Measurements from ENCODE around the gene SLC35F1. TPM values are rescaled to one million over a fixed set of nuclear protein-coding genes. Genes with fewer than 3 reads are reported as not detected.
"Not testable (repeated sequence)": the region's sequence is repeated elsewhere in the genome, so short reads cannot be mapped to it uniquely, and the experiment has no call there.

The SLC35F1 gene
- polyA plus RNA-seq (not detected in 3 replicates), polyA minus RNA-seq (not detected in 3 replicates)
- polyA plus RNA-seq (2011; ENCODE audit: low read depth) = not detected
- polyA plus RNA-seq (2011; cell fraction: cytosol; rRNA removed) = not detected in 2 replicates
- polyA plus RNA-seq (2011; cell fraction: nucleus; rRNA removed) = not detected in 2 replicates
- polyA plus RNA-seq (2012; ENCODE audit: low replicate concordance) = not detected in 2 replicates
- polyA minus RNA-seq (2011; cell fraction: cytosol; rRNA and poly(A)+ RNA removed) = not detected
- not detected in 2 replicates for polyA minus RNA-seq (2011; cell fraction: nucleus; rRNA and poly(A)+ RNA removed)

- Histone ChIP-seq H3K9me1 (ENCODE audit: control insufficient read depth, extremely low read depth, insufficient read depth, low read length) (no peaks in the 10 kb centered on the region), H3K9me3 (ENCODE audit: control insufficient read depth, low read depth, low read length) (no peaks in the 10 kb centered on the region), H3K4me1 (ENCODE audit: control insufficient read depth, extremely low read depth, insufficient read depth, low read length) (no peaks in the 10 kb centered on the region), H4K20me1 (ENCODE audit: control insufficient read depth, extremely low read depth, insufficient read depth, low read length) (no peaks in the 10 kb centered on the region), H3K27ac (ENCODE audit: control insufficient read depth, insufficient read depth, low read length) (no peak within 1 kb of the TSS), H3K4me2 (ENCODE audit: control insufficient read depth, extremely low read depth, insufficient read depth, low read depth, low read length) (peak within 1 kb of the TSS; percentile 45), H3K79me2 (ENCODE audit: control insufficient read depth, insufficient read depth, low read length) (no peaks in the 10 kb centered on the region), H3K27me3 (ENCODE audit: control insufficient read depth, extremely low read depth, insufficient read depth, low read length) (peaks cover 27% of the 10 kb centered on the region), H2AFZ (ENCODE audit: control insufficient read depth, low read length) (no peak within 1 kb of the TSS), H3K36me3 (ENCODE audit: control insufficient read depth in 2 of 2, extremely low read depth in 1 of 2, insufficient read depth in 2 of 2, low read length in 2 of 2) (no peaks in the 10 kb centered on the region), H3K4me3 (ENCODE audit: control insufficient read depth in 2 of 3, extremely low read depth in 1 of 3, insufficient read depth in 2 of 3, low read depth in 1 of 3, low read length in 3 of 3) (peak within 1 kb of the TSS in 2 of 3 experiments; percentile 27 to 48), H3K9ac (ENCODE audit: control insufficient read depth, extremely low read depth, insufficient read depth, low read length) (no peak within 1 kb of the TSS)
- no peak for DNase-seq (ENCODE audit: low read depth, low spot score)
- FAIRE-seq = no peak
- dilution Hi-C loops (cut with MboI; ENCODE audit: extremely low pct_ligation_motif_present, low sequenced_read_pairs) = no loop called here
- TF ChIP-seq, protein P1, sequence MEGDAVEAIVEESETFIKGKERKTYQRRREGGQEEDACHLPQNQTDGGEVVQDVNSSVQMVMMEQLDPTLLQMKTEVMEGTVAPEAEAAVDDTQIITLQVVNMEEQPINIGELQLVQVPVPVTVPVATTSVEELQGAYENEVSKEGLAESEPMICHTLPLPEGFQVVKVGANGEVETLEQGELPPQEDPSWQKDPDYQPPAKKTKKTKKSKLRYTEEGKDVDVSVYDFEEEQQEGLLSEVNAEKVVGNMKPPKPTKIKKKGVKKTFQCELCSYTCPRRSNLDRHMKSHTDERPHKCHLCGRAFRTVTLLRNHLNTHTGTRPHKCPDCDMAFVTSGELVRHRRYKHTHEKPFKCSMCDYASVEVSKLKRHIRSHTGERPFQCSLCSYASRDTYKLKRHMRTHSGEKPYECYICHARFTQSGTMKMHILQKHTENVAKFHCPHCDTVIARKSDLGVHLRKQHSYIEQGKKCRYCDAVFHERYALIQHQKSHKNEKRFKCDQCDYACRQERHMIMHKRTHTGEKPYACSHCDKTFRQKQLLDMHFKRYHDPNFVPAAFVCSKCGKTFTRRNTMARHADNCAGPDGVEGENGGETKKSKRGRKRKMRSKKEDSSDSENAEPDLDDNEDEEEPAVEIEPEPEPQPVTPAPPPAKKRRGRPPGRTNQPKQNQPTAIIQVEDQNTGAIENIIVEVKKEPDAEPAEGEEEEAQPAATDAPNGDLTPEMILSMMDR (optimal IDR thresholded peaks at IDR 0.05 in 1 of 3, IDR thresholded peaks at IDR 0.05 in 1 of 3, conservative IDR thresholded peaks at IDR 0.05 in 1 of 3; ENCODE audit: extremely low read depth in 1 of 3, insufficient read depth in 2 of 3, low read length in 3 of 3) = peak in 2 of 3 experiments; percentile 20 to 50
- no peak for TF ChIP-seq EZH2 (IDR thresholded peaks at IDR 0.05; ENCODE audit: low read length)
These were observed at the start of gene SLC35F1 for GRCh38 chr6:117906958-117907600. TSS of gene SLC35F1 (plus strand) at chr6:117907264.

GRCh38 chr6:117858601-117859000 lies 48.5 kb upstream of the SLC35F1 start:
- H3K9me3 ChIP-seq (ENCODE audit: control insufficient read depth, low read depth, low read length); H3K27me3 ChIP-seq (ENCODE audit: control insufficient read depth, extremely low read depth, insufficient read depth, low read length); FAIRE-seq; H3K4me3 ChIP-seq (ENCODE audit: control insufficient read depth in 2 of 3, extremely low read depth in 1 of 3, insufficient read depth in 2 of 3, low read depth in 1 of 3, low read length in 3 of 3); H3K4me2 ChIP-seq (ENCODE audit: control insufficient read depth, extremely low read depth, insufficient read depth, low read depth, low read length); H3K27ac ChIP-seq (ENCODE audit: control insufficient read depth, insufficient read depth, low read length); H4K20me1 ChIP-seq (ENCODE audit: control insufficient read depth, extremely low read depth, insufficient read depth, low read length); DNase-seq (ENCODE audit: low read depth, low spot score); H3K9ac ChIP-seq (ENCODE audit: control insufficient read depth, extremely low read depth, insufficient read depth, low read length); dilution Hi-C loops (cut with MboI; ENCODE audit: extremely low pct_ligation_motif_present, low sequenced_read_pairs); H3K9me1 ChIP-seq (ENCODE audit: control insufficient read depth, extremely low read depth, insufficient read depth, low read length); H3K4me1 ChIP-seq (ENCODE audit: control insufficient read depth, extremely low read depth, insufficient read depth, low read length); H3K79me2 ChIP-seq (ENCODE audit: control insufficient read depth, insufficient read depth, low read length); H2AFZ ChIP-seq (ENCODE audit: control insufficient read depth, low read length); H3K36me3 ChIP-seq (ENCODE audit: control insufficient read depth in 2 of 2, extremely low read depth in 1 of 2, insufficient read depth in 2 of 2, low read length in 2 of 2): not testable (repeated sequence)
